HCT116 (cell line): ENCODE data around the gene PGBD5. TPM values are rescaled to one million over a fixed set of nuclear protein-coding genes. Genes with fewer than 3 reads are reported as not detected.

Source experiments
- ATAC-seq: fragments of 200-7000 bp; cut with Tn5 transposase; 2 replicates; pipeline ENCODE4 v1.9.1; 2020; ENCODE audit warnings: mild to moderate bottlenecking, moderate library complexity
- BruUV-seq: library from RNA; stranded (reverse); fragments of 400-500 nt; replicated peaks from 2 replicates; lab custom pipeline; 2021; lab: Mats Ljungman, UMichigan
- CTCF ChIA-PET: fragments of 300-600 bp; sonication (Branson Sonifier 250); formaldehyde crosslinking; loops from one replicate; lab custom pipeline; 2021; ENCODE audit warnings: antibody characterized with exemption; lab: Charles Lee
- POLR2A ChIA-PET: fragments of 300-600, 350-600 bp; sonication (Branson Sonifier 250); formaldehyde crosslinking; loops from one replicate; lab custom pipeline; 2021; ENCODE audit warnings: antibody characterized with exemption; lab: Charles Lee
- RAD21 ChIA-PET, 2 experiments: fragments of 300-600 bp; sonication (Branson Sonifier 250); formaldehyde crosslinking; loops; one replicate each; lab custom pipeline; 2023; ENCODE audit warnings: low total read pairs in 2 of 2; ENCODE audit not compliant: uncharacterized antibody in 2 of 2, unreplicated experiment in 2 of 2, low non-redundant PET in 1 of 2; lab: Charles Lee
- DNase-seq: peaks from one replicate; pipeline ENCODE4 v3.0.0-alpha.2; 2010; ENCODE audit warnings: low read depth, low spot score
- H2AFZ ChIP-seq: fragments of 200-600 bp; shearing (Covaris generic), sonication (generic); 2 replicates; pipeline ENCODE4 v1.6.1; 2017; ENCODE audit warnings: low read depth, mixed run types, mixed read lengths, antibody characterized with exemption, low read length; ENCODE audit not compliant: poor library complexity, severe bottlenecking
- H3K27ac ChIP-seq: 2 replicates; pipeline ENCODE4 v1.5.1; 2012; ENCODE audit warnings: low read depth, low read length
- H3K27me3 ChIP-seq: fragments of 200-600 bp; sonication (generic); 2 replicates; pipeline ENCODE4 v1.6.1; 2016; ENCODE audit warnings: mixed run types, low read length, mixed read lengths; ENCODE audit not compliant: insufficient read depth
- H3K36me3 ChIP-seq, 2 experiments: fragments of 200-500 bp in 1 of 2; fragments of 200-600 bp in 1 of 2; sonication (Bioruptor generic) in 1 of 2; sonication (generic) in 1 of 2; 2 replicates each; pipeline versions ENCODE4 v1.5.1 to v1.6.1; 2014 to 2016; ENCODE audit warnings: low read length in 2 of 2, inconsistent platforms in 1 of 2, mixed read lengths in 1 of 2, mixed run types in 1 of 2; ENCODE audit not compliant: insufficient read depth in 2 of 2, control insufficient read depth in 1 of 2
- H3K4me1 ChIP-seq, 2 experiments: fragments of 200-600 bp in 1 of 2; sonication (generic) in 1 of 2; 2 replicates each; pipeline versions ENCODE4 v1.5.1 to v1.6.1; 2012 to 2017; ENCODE audit warnings: low read length in 2 of 2, inconsistent platforms in 1 of 2, mild to moderate bottlenecking in 1 of 2, mixed read lengths in 1 of 2, mixed run types in 1 of 2, moderate library complexity in 1 of 2; ENCODE audit not compliant: insufficient read depth in 2 of 2, control insufficient read depth in 1 of 2
- H3K4me2 ChIP-seq: fragments of 200-600 bp; sonication (generic); 2 replicates; pipeline ENCODE4 v1.6.1; 2017; ENCODE audit warnings: mixed run types, low read length, mixed read lengths
- H3K4me3 ChIP-seq, 2 experiments: fragments of 200-600 bp in 1 of 2; sonication (generic) in 1 of 2; replicated peaks in 1 of 2; 2 replicates each; pipeline ENCODE4 v1.5.1; 2011 to 2016; ENCODE audit warnings: low read length in 2 of 2, control low read depth in 1 of 2, low read depth in 1 of 2, mild to moderate bottlenecking in 1 of 2, mixed read lengths in 1 of 2, mixed run types in 1 of 2
- H3K79me2 ChIP-seq: fragments of 200-600 bp; sonication (generic); 2 replicates; pipeline ENCODE4 v1.6.1; 2017; ENCODE audit warnings: mild to moderate bottlenecking, mixed run types, low read length, moderate library complexity, mixed read lengths; ENCODE audit not compliant: insufficient read depth
- H3K9ac ChIP-seq: fragments of 200-600 bp; sonication (generic); 2 replicates; pipeline ENCODE4 v1.6.1; 2016; ENCODE audit warnings: low read length, mixed read lengths
- H3K9me2 ChIP-seq: fragments of 200-600 bp; sonication (generic), shearing (Covaris generic); 2 replicates; pipeline ENCODE4 v1.6.1; 2017; ENCODE audit warnings: mixed run types, mild to moderate bottlenecking, moderate library complexity; ENCODE audit not compliant: insufficient read depth
- H3K9me3 ChIP-seq, 2 experiments: fragments of 200-500 bp in 1 of 2; fragments of 200-600 bp in 1 of 2; sonication (Bioruptor generic) in 1 of 2; sonication (generic) in 1 of 2; 2 replicates each; pipeline ENCODE4 v1.6.1; 2014 to 2017; ENCODE audit warnings: low read length in 2 of 2, mixed read lengths in 2 of 2, inconsistent platforms in 1 of 2, low read depth in 1 of 2, mild to moderate bottlenecking in 1 of 2, mixed run types in 1 of 2, moderate library complexity in 1 of 2; ENCODE audit not compliant: control insufficient read depth in 1 of 2, insufficient read depth in 1 of 2
- H4K20me1 ChIP-seq: fragments of 200-600 bp; sonication (generic), shearing (Covaris generic); 2 replicates; pipeline ENCODE4 v1.6.1; 2017; ENCODE audit warnings: mixed run types, mild to moderate bottlenecking, moderate library complexity; ENCODE audit not compliant: insufficient read depth
- ATF3 ChIP-seq: IDR thresholded peaks from 2 replicates; pipeline ENCODE4 v1.6.1; 2012
- CBX3 ChIP-seq: IDR thresholded peaks from 2 replicates; pipeline ENCODE4 v1.6.1; 2012; ENCODE audit warnings: low read depth
- CTCF ChIP-seq, 3 experiments: fragments of 200-600 bp in 1 of 3; sonication (generic) in 1 of 3; IDR thresholded peaks in 2 of 3; conservative IDR thresholded peaks in 1 of 3; 2 replicates each; pipeline ENCODE4 v1.5.1; 2012 to 2017; ENCODE audit warnings: low read depth in 2 of 3, low read length in 2 of 3, antibody characterized with exemption in 1 of 3, borderline replicate concordance in 1 of 3, control low read depth in 1 of 3, mild to moderate bottlenecking in 1 of 3, mixed read lengths in 1 of 3, mixed run types in 1 of 3, moderate library complexity in 1 of 3; ENCODE audit not compliant: insufficient read depth in 1 of 3
- EGR1 ChIP-seq: IDR thresholded peaks from 2 replicates; pipeline ENCODE4 v1.6.1; 2012; ENCODE audit warnings: low read depth
- ELF1 ChIP-seq: IDR thresholded peaks from 2 replicates; pipeline ENCODE4 v1.6.1; 2012; ENCODE audit warnings: low read depth, borderline replicate concordance
- EZH2 ChIP-seq: fragments of 200-600 bp; sonication (generic); IDR thresholded peaks from 2 replicates; pipeline ENCODE4 v1.6.1; 2017; ENCODE audit warnings: antibody characterized with exemption, mixed run types
- EZH2phosphoT487 ChIP-seq: fragments of 200-600 bp; IDR thresholded peaks from 2 replicates; pipeline ENCODE4 v1.6.1; 2018; ENCODE audit warnings: antibody characterized with exemption, borderline replicate concordance
- FOSL1 ChIP-seq: IDR thresholded peaks from 2 replicates; pipeline ENCODE4 v1.6.1; 2012; ENCODE audit warnings: low read depth
- JUND ChIP-seq: IDR thresholded peaks from 2 replicates; pipeline ENCODE4 v1.6.1; 2012
- MAX ChIP-seq: IDR thresholded peaks from 2 replicates; pipeline ENCODE4 v1.6.1; 2012
- POLR2A ChIP-seq: IDR thresholded peaks from 2 replicates; pipeline ENCODE4 v1.7.0; 2011; ENCODE audit warnings: borderline replicate concordance; ENCODE audit not compliant: insufficient read depth, insufficient read length; ENCODE audit errors: extremely low read depth
- POLR2AphosphoS5 ChIP-seq: IDR thresholded peaks from 2 replicates; pipeline ENCODE4 v1.6.1; 2011; ENCODE audit warnings: mild to moderate bottlenecking, low read depth, low read length, moderate library complexity
- REST ChIP-seq: IDR thresholded peaks from 2 replicates; pipeline ENCODE4 v1.6.1; 2012; ENCODE audit warnings: low read depth
- SIN3A ChIP-seq: IDR thresholded peaks from 2 replicates; pipeline ENCODE4 v1.6.1; 2012; ENCODE audit warnings: low read depth
- SRF ChIP-seq: IDR thresholded peaks from 2 replicates; pipeline ENCODE4 v1.6.1; 2012; ENCODE audit warnings: low read depth
- TCF7L2 ChIP-seq: IDR thresholded peaks from 2 replicates; pipeline ENCODE4 v1.7.0; 2011; ENCODE audit warnings: borderline replicate concordance, inconsistent platforms; ENCODE audit not compliant: insufficient read depth, insufficient read length; ENCODE audit errors: extremely low read depth
- YY1 ChIP-seq: IDR thresholded peaks from 2 replicates; pipeline ENCODE4 v1.6.1; 2011; ENCODE audit warnings: low read length, low read depth, moderate library complexity, mild to moderate bottlenecking; ENCODE audit not compliant: insufficient replicate concordance; ENCODE audit errors: extremely low read depth
- ZBTB33 ChIP-seq: IDR thresholded peaks from 2 replicates; pipeline ENCODE4 v1.6.1; 2011; ENCODE audit warnings: mild to moderate bottlenecking, low read length, moderate library complexity; ENCODE audit not compliant: insufficient replicate concordance; ENCODE audit errors: extremely low read depth
- ZNF274 ChIP-seq: fragments of 200-500 bp; sonication (Bioruptor generic); IDR thresholded peaks from 2 replicates; pipeline ENCODE4 v1.6.1; 2014; ENCODE audit warnings: mild to moderate bottlenecking, low read depth, low read length, inconsistent platforms
- intact Hi-C: fragments of 100-400 bp; cut with micrococcal nuclease; formaldehyde crosslinking; loops from 2 replicates; pipeline ENCODE4 v1.10.0; 2022
- total RNA-seq: library from RNA; stranded (reverse); gene quantifications from one replicate; pipeline ENCODE4 v1.2.1, GENCODE V29; 2021; ENCODE audit not compliant: unreplicated experiment

The PGBD5 gene
- total RNA-seq, 1 experiment from 2014 or later = 0.27 TPM

GRCh38 chr1:230413061-230413460, 13.1 kb downstream of the PGBD5 start:
- TF ChIP-seq POLR2AphosphoS5 (no peak), ZNF274 (no peak), FOSL1 (no peak), ZBTB33 (no peak), CTCF (IDR thresholded peaks at IDR 0.05 in 2 of 3, conservative IDR thresholded peaks at IDR 0.05 in 1 of 3; ENCODE audit: borderline replicate concordance in 1 of 3, insufficient read depth in 1 of 3, low read depth in 2 of 3, low read length in 2 of 3) (no peak), EGR1 (no peak), REST (no peak), CBX3 (no peak), SIN3A (no peak), SRF (no peak), MAX (no peak), EZH2phosphoT487 (no peak), JUND (no peak), ELF1 (no peak), YY1 (no peak), TCF7L2 (no peak), ATF3 (no peak), POLR2A (no peak), EZH2 (no peak)
- Histone ChIP-seq H3K4me2 (no peak overlapping the region), H3K9ac (no peak overlapping the region), H3K4me1 (no peaks in the 10 kb centered on the region), H3K9me2 (no peaks in the 10 kb centered on the region), H3K27ac (no peak overlapping the region), H3K79me2 (no peaks in the 10 kb centered on the region), H3K27me3 (peaks cover 45% of the 10 kb centered on the region), H4K20me1 (no peaks in the 10 kb centered on the region), H3K36me3 (no peaks in the 10 kb centered on the region), H3K9me3 (no peaks in the 10 kb centered on the region), H2AFZ (no peak overlapping the region), H3K4me3 (no peak overlapping the region)
- ChIA-PET CTCF (no interaction called here), RAD21 (no interaction called here), POLR2A (no interaction called here)
- no peak for ATAC-seq
- intact Hi-C loops = no loop called here
- DNase-seq = no peak
- no TSS peak for BruUV-seq
